Aorta (tissue), 5 donors: ENCODE measurements around the gene GFOD1. TPM values are rescaled to one million over a fixed set of nuclear protein-coding genes. Genes with fewer than 3 reads are reported as not detected.

Experiments used
- ATAC-seq: fragments of 200-7000 bp; cut with Tn5 transposase; one replicate; pipeline ENCODE4 v1.9.1; 2022; ENCODE audit warnings: moderate library complexity; ENCODE audit not compliant: low FRiP score
- DNase-seq, 2 donors: peaks; one replicate each; pipeline ENCODE4 v3.0.0-alpha.2; 2020
- H3K27ac ChIP-seq, 2 donors: one replicate each; pipeline ENCODE4 v1.5.1; 2013; ENCODE audit warnings: low read length in 2 of 2, mild to moderate bottlenecking in 2 of 2, moderate library complexity in 2 of 2, control low read depth in 1 of 2, inconsistent platforms in 1 of 2, low read depth in 1 of 2
- H3K27me3 ChIP-seq, 2 donors: one replicate each; pipeline ENCODE4 v1.6.1; 2013; ENCODE audit warnings: control low read depth in 1 of 2, low read length in 1 of 2, mild to moderate bottlenecking in 1 of 2, moderate library complexity in 1 of 2; ENCODE audit not compliant: insufficient read depth in 2 of 2, control insufficient read depth in 1 of 2
- H3K36me3 ChIP-seq, 2 donors: one replicate each; pipeline ENCODE4 v1.6.1; 2013; ENCODE audit warnings: control low read depth in 1 of 2, low read length in 1 of 2, mild to moderate bottlenecking in 1 of 2; ENCODE audit not compliant: insufficient read depth in 2 of 2, control insufficient read depth in 1 of 2
- H3K4me1 ChIP-seq, 2 donors: one replicate each; pipeline ENCODE4 v1.6.1; 2013; ENCODE audit warnings: low read length in 2 of 2, control low read depth in 1 of 2, mild to moderate bottlenecking in 1 of 2, moderate library complexity in 1 of 2; ENCODE audit not compliant: insufficient read depth in 2 of 2, control insufficient read depth in 1 of 2
- H3K4me3 ChIP-seq, 2 donors: one replicate each; pipeline ENCODE4 v1.5.1; 2013; ENCODE audit warnings: low read length in 2 of 2, control low read depth in 1 of 2, mild to moderate bottlenecking in 1 of 2
- H3K9me3 ChIP-seq: one replicate; pipeline ENCODE4 v1.6.1; 2013; ENCODE audit warnings: mild to moderate bottlenecking, low read length; ENCODE audit not compliant: control insufficient read depth
- WGBS, 2 donors: extraction: QIAGEN DNeasy Blood & Tissue Kit; methylation state at CpG; one replicate each; pipeline ENCODE4 v1.1.7; 2013; 5-methylcytosine and 5-hydroxymethylcytosine counted together
- intact Hi-C, 2 donors: fragments of 100-400 bp; cut with DNase I; formaldehyde crosslinking; loops; one replicate each; pipeline versions ENCODE4 v1.14.2 to v1.15.0; 2022
- polyA plus RNA-seq, 2 donors: library from polyadenylated mRNA; stranded (reverse); fragments of 200-250 nt; gene quantifications; one replicate each; pipeline ENCODE4 v1.2.3, GENCODE V29; 2013
- total RNA-seq, 2 donors: library from RNA; stranded (reverse); fragmentation: NEBNext Ultra II Directional; extraction: Animal tissue kit (Norgen Biotek cat#: 25700); gene quantifications; one replicate each; pipeline ENCODE4 v1.2.1, GENCODE V29; 2021
- donor health status: healthy with polysubstance abuse.
- donor health status: Bipolar disorder and iron deficiency.
- donor health status: DM: no; HTN: no; CAD: no.
- donor health status: DM: no; HTN: no; CAD: no.
- donor health status: DM: yes; HTN: yes; CAD: no.

The GFOD1 gene
- total and polyA plus RNA-seq, 4 donors = 1.6 to 17.3 (median 9.2) TPM

DNA sequence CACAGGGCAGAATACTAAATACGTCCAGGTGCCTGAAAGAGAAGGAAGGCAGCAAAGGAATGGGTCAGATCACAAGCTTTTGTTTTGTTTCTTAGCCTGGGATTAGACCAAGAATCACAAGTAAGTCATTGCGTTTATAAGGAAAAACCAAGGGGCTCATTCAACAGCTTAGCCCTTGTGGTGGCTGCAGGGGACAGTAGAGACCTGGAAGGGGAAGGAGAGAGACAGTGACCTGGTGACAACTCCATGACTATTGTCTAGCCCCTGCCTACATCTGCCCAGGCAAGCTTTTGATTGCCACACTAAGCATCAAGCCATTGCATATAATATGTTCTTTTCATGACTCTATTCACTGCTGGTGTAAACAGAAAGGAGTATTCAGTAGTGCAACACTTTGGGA lies 128.9 kb downstream of the GFOD1 start:
- WGBS, 2 donors = 63 to 73% methylated on average over 2 of the region's 2 CpGs
- Histone ChIP-seq H3K4me1 (peaks cover 0 to 2% of the 10 kb centered on the region in 2 donors), H3K27me3 (no peaks in the 10 kb centered on the region), H3K27ac (no peak overlapping the region), H3K9me3 (no peaks in the 10 kb centered on the region), H3K36me3 (no peaks in the 10 kb centered on the region), H3K4me3 (no peak overlapping the region)
- intact Hi-C loops = no loop called here
- DNase-seq = no peak
- ATAC-seq = no peak

DNA sequence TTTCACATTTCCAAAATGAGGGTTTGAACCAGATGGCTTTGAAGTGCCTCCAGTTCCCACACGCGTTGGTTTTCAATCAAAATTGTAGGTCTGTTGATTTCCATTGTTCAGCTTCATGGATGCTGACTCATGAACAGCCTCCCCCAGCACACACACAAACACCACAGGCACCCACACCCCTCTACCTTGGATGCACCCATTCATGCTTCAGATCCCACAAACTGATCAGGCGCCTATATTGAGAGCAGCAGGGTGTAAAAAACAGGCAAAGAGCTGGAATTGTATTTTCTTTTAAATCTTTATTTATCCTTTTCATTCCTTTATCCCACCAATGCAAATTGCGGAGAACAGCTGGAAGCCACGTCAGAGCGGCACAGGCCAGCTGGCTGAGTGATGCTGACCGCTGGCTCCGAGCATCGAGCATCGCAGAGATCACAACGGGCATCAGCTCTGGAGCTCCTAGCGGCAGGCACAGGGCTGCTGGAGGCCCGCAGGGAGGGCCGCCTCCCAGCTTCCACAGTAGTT lies 129.8 kb downstream of the GFOD1 start:
- no peak overlapping the region for H3K27ac ChIP-seq
- no peaks in the 10 kb centered on the region for H3K9me3 ChIP-seq
- no peaks in the 10 kb centered on the region for H3K27me3 ChIP-seq
- ATAC-seq (no peak), DNase-seq (no peak)
- H3K36me3 ChIP-seq = no peaks in the 10 kb centered on the region
- peaks cover 0 to 2% of the 10 kb centered on the region in 2 donors for H3K4me1 ChIP-seq
- 82 to 91% methylated on average over 14 of the region's 14 CpGs for WGBS, 2 donors
- intact Hi-C loops = no loop called here
- H3K4me3 ChIP-seq = no peak overlapping the region

DNA sequence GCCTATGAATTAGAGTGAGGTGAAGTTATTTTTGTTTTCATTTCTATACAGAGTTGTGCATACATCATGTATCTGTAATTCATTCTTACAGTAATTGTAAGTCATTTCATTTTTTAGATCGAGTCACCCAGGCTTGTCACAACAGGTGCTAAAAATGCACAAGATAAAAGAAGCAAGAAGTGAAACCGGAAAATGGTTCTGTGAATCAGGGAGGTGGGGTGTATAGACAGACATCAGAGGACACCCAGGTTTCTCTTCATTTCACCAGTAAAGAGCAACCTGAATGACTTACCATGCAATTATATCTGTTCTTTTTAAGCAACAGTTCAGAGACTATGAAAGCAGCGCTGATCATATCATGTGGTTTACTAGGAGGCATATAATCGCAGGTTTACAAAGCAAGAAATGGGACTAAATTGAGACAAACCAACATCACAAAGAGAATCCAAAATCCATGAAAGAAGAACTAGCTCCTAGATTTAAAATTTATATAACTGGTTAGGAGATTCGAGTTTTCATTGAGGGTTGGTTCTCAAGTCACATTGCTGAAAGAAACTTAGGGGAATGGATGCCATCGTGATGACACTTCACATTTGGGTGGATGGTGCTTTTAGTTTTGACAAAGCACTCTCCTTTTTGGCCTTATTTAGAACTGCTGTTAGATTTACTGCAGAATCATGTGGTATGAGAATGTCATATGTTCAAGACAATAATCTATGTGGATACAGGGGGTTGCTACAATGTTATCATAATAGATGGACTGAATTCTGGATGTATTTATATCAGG lies 131.2 kb downstream of the GFOD1 start:
- Histone ChIP-seq H3K27ac (no peak overlapping the region), H3K27me3 (no peaks in the 10 kb centered on the region), H3K36me3 (no peaks in the 10 kb centered on the region), H3K4me3 (no peak overlapping the region), H3K4me1 (peaks cover 0 to 2% of the 10 kb centered on the region in 2 donors), H3K9me3 (no peaks in the 10 kb centered on the region)
- intact Hi-C loops = no loop called here
- DNase-seq (no peak), ATAC-seq (no peak)
- WGBS, 2 donors = 91 to 93% methylated on average over 6 of the region's 6 CpGs

DNA sequence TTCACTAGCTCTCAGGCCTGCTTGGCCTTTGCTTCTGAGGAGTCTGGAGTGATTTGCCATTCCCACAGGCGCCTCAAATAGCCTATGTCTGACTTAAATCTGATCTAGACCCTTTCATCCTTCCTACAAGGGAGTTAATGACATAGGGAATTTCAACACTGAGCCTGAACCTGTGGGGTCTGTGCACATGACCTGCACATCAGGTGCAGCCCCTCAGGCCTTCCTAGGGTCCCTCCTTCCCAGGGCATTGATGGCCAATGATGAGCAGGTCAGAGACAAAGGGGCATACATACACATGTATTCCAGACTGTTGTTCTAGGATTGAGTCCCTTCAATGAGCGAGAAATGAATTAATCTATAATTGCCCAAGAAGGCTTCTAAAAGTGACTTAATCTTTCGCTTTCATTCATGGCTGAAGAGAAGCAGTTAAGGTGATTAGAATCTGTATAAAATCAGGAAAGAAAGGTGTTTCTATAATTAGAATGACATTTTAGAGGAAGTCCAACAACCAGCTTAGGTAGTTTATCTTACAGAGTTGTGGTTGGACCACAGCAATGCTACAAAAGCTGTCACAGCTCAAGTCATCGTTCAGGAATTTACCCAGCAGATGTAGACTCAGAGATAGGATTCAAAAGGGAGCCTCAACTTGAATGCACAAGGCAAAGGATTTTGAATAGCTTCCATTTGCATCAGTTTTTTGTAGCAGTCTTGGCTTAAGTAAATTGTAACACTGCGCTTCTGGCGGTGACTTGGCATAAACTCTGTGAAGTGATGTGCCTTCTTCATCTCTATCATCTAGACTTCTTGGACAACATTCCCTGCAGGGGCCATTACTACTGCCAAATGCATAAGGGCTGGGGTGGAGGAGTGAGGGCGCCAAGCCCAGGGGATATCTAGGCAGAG lies 132.1 kb downstream of the GFOD1 start:
- peaks cover 0 to 2% of the 10 kb centered on the region in 2 donors for H3K4me1 ChIP-seq
- H3K4me3 ChIP-seq = no peak overlapping the region
- ATAC-seq (no peak), DNase-seq (no peak)
- WGBS, 2 donors = 64% methylated on average over 7 of the region's 7 CpGs
- no peak overlapping the region for H3K27ac ChIP-seq
- intact Hi-C loops = no loop called here
- no peaks in the 10 kb centered on the region for H3K36me3 ChIP-seq
- no peaks in the 10 kb centered on the region for H3K27me3 ChIP-seq
- H3K9me3 ChIP-seq = no peaks in the 10 kb centered on the region

DNA sequence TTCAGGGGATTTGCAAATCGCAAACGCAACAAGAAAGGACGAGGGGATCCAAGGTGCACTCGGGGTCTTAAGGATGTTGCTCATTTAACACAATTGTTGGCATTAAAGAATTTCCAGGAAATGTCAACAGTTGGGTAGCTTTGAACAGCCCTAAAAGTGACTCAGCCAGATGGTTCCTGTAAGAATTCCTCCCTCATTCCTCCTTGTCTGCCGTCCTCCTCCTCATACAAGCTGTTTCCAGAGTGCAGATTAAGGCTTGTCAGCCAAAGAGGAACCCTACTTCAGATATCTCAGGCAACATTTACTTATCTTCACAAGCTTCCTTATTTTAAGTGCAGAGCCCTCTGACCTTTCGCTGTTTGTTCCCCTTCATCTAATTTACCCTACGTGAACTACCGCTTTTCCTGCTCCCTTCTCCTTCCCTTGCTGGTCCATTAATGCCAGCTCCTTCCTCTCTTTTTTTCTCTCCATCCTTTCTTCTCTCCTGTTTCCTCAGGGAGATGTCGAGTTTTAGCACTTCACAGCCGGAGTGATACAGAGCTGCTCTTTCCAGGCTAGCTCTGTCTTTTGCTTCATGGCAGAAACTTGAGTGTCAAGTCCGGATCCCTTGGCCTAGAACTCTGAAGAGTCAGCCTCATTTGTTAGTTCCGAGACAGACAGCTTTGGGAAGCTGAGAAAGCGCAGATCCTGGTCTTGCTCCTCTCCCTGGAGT lies 132.9 kb downstream of the GFOD1 start:
- Histone ChIP-seq H3K4me3 (no peak overlapping the region), H3K4me1 (peaks cover 0 to 2% of the 10 kb centered on the region in 2 donors), H3K27me3 (no peaks in the 10 kb centered on the region), H3K36me3 (no peaks in the 10 kb centered on the region), H3K27ac (no peak overlapping the region), H3K9me3 (no peaks in the 10 kb centered on the region)
- ATAC-seq = no peak
- WGBS, 2 donors = 89 to 90% methylated on average over 13 of the region's 13 CpGs
- intact Hi-C loops = no loop called here
- DNase-seq = no peak

DNA sequence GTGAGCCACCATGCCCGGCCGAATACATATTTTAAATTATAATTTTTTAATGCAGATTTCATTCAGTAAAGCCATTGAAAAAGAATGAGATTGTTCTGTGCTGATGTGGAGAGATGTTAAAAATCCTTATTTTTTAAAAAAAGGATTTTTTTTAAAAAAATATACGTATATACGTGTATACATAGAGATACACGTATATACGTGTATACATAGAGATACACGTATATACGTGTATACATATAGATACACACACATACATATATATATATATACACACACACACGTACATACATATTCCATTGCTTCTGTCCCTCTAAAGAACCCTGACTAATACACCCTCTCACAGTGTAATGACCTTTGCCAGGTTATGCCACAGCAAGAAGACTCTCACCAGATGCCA lies 135.2 kb downstream of the GFOD1 start:
- Histone ChIP-seq H3K4me1 (peaks cover 0 to 2% of the 10 kb centered on the region in 2 donors), H3K9me3 (no peaks in the 10 kb centered on the region), H3K36me3 (no peaks in the 10 kb centered on the region), H3K4me3 (no peak overlapping the region), H3K27me3 (no peaks in the 10 kb centered on the region), H3K27ac (no peak overlapping the region)
- ATAC-seq = no peak
- WGBS, 2 donors = 95 to 97% methylated on average over 9 of the region's 9 CpGs
- DNase-seq = no peak
- intact Hi-C loops = no loop called here

DNA sequence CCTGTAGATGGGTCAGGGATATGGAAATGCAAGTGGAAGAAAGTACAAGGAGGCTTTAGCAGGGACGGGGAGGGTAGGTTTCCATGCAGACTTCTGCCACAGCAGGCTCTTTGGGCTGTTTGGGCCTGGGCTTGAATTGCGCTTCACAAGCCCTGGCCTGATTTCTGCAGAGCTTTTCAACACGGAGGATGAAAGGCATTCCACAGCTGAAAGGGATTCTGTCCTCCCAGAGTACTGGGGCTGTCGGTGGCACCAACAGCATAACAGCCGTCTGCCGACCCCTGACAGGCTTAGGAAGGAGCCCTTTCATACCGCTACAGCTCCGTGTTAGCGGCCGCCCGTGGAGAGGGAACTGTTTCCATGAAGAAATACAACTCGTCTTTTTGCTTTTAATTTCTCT lies 136.1 kb downstream of the GFOD1 start:
- DNase-seq = no peak
- Histone ChIP-seq H3K27me3 (no peaks in the 10 kb centered on the region), H3K9me3 (no peaks in the 10 kb centered on the region), H3K4me3 (no peak overlapping the region), H3K27ac (no peak overlapping the region), H3K4me1 (peaks cover 0 to 2% of the 10 kb centered on the region in 2 donors), H3K36me3 (no peaks in the 10 kb centered on the region)
- no peak for ATAC-seq
- intact Hi-C loops = no loop called here
- 89 to 91% methylated on average over 12 of the region's 12 CpGs for WGBS, 2 donors

DNA sequence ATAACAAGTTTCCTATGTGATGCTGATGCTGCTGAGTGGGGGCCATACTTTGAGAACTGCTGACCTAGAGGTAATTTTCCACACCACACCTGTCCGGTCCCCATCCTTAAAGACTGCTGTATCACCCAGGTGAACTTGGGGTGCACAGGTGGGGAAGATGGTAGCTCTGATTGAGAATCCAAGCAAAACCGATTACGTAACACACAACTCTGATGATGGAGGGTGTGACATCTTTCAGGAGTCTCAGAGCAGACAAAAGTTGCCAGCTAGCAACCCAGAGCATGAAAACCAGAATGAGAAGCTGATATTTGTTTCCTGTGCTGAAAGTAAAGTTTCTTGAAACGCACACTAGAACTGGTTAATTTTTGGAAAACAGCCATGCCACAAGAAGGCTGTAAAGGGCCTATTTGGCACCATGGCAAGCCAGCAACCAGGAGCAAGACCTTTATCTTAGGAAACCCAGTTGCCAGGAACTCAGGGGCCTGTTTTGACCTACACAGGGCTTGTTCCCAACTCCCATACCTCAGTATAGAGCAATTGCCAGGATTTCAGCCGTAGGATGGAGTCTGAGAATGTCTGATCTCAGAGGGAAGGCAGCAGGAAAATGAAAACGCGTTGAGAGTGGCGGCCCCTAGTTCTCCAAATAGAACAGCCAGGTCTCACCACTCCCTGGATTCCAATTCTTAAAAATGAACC lies 137.4 kb downstream of the GFOD1 start:
- intact Hi-C loops = no loop called here
- no peak for DNase-seq
- 63 to 66% methylated on average over 8 of the region's 8 CpGs for WGBS, 2 donors
- Histone ChIP-seq H3K27ac (peak overlapping the region in 1 of 2 donors; percentile 66), H3K4me1 (peaks cover 0 to 2% of the 10 kb centered on the region in 2 donors), H3K9me3 (no peaks in the 10 kb centered on the region), H3K36me3 (no peaks in the 10 kb centered on the region), H3K4me3 (no peak overlapping the region), H3K27me3 (no peaks in the 10 kb centered on the region)
- no peak for ATAC-seq
